HTERT RPE-1 (cell line): ENCODE data around the gene TOP3B.
"Not testable (repeated sequence)": the region's sequence is repeated elsewhere in the genome, so short reads cannot be mapped to it uniquely, and the experiment has no call there.

Experiments used
- in situ Hi-C: fragments of 300-500 bp; cut with MboI; formaldehyde crosslinking; loops from 4 replicates; pipeline ENCODE4 v1.14.3; 2020; ENCODE audit warnings: low sequenced_read_pairs

TOP3B gene

GRCh38 chr22:21927174-21927823, 55.3 kb downstream of the TOP3B start:
- in situ Hi-C loops = no loop called here

- in situ Hi-C loops = no loop called here
Observed at GRCh38 chr22:21926728-21927127, 55.9 kb downstream of the TOP3B start.

DNA sequence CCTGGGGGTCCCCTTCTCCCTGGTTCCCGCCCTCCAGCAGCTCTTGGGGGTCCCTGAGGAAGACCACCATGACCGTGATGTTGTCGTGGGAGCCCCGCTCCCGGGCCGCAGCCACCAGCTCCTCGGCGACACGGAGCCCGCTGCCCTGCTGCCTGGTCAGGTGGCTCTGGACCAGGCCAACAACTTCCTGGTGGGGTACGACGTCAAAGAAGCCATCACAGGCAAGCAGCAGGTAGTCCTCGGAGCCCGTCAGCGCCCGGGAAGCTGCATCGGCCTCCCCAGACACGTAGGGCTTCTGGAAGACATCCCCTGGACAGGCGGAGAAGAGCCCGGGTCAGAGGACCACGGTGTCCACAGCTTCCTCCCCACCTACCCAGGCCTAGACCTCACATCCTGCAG, 59.4 kb downstream of the TOP3B start:
- in situ Hi-C loops = no loop called here

DNA sequence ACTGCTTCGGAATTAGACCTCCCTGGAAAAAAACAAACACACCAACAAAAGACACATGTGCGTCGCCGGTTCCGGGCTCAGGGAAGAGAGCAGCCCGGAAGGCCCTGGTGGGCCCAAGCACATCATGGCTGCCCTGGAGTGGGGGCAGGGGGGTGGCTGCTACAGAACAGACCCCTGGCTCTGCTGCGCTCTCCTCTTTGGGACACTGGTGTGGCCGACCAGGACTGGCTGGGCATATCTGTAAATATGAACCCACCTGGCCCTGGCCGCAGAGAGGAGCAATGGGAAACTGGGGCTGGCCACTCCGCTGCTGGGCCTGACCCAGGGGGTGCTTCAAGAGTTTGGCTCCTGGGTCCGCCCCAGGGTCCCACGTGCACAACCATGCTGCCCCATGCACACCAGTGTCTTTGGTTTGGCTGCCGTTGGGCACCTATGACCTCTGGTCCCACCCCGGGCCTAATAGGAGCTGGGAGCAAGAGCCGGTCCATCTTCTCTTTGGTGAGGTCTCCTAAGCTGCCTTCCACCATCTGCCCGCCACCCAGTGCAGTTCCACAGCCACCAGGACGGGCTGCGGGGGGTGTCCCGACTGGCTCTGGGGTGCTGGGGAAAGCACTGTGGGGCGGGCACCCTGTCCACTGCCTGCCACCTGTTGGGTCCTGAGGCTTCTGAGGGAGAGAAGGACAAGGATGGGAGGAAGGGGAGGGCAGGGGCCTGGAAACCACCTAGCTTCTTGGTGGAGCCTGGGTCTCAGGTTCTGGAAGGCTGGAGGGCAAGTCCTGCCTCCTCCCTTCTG, 60.0 kb downstream of the TOP3B start:
- in situ Hi-C loops = no loop called here

DNA sequence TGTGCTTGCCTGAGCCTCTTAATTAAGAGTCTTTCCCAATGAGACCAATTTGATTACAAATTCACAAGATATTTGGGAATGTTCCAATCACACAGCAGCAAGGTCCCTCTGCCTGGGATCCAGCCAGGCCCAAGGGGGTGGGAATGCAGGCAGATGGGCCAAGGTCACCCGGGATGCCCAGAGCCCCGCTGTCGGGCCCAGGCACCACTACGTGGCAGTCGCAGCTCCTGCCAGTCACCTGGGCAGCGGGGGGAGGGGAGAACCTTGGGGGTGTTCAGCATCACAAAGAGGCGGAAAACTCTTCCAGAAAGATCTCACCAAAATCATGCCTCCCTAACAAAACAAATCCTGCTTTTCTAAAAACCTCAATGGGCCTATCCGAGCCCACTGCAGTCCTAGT, 60.9 kb downstream of the TOP3B start:
- in situ Hi-C loops = no loop called here

GRCh38 chr22:21921184-21921721, 61.3 kb downstream of the TOP3B start:
- in situ Hi-C loops = no loop called here

- in situ Hi-C loops = no loop called here
Observed at GRCh38 chr22:21920341-21921183, 62.0 kb downstream of the TOP3B start.

- in situ Hi-C loops = no loop called here
Observed at GRCh38 chr22:21919526-21920307, 62.9 kb downstream of the TOP3B start.

- in situ Hi-C loops = no loop called here
Observed at GRCh38 chr22:21918466-21919185, 64.0 kb downstream of the TOP3B start.

- in situ Hi-C loops = no loop called here
Observed at GRCh38 chr22:21917959-21918261, 64.7 kb downstream of the TOP3B start.

DNA sequence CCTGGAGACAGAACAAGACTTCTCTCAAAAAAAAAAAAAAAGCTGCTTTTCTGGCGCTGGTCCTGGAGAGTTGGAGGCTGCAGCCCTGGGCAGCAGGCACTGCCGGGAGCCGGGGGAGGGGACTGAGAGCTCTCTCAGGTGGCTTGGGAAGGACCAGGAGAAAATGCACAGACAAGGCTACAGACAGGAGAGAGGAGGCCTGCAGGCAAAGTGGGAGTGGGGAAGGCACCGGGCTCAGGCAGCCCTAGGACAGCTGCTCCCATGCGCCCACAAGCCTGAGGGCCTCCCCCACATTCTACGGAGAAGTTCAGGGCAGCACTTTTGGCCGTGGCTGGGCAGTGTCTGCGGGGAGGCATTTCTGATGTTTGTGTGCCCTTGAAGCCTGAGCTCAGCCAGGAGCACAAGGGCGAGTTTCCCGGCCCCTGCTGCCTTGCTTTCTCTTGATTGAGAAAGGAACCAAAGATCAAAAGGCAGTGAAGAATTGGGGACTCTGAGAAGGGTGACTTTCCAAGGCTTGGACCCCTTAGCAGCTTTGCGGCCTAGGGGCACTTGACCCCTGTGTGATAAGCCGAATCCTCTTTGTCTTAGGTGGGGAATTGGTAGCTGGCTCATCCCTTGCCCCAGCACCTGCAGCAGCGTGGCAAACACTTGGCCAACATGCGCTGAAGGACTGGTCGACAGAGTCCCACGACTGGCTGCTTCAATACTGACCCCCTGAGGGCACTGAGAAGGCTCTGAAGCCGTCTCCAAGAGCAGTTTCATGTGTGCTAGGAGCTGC, 65.2 kb downstream of the TOP3B start:
- in situ Hi-C loops = no loop called here

DNA sequence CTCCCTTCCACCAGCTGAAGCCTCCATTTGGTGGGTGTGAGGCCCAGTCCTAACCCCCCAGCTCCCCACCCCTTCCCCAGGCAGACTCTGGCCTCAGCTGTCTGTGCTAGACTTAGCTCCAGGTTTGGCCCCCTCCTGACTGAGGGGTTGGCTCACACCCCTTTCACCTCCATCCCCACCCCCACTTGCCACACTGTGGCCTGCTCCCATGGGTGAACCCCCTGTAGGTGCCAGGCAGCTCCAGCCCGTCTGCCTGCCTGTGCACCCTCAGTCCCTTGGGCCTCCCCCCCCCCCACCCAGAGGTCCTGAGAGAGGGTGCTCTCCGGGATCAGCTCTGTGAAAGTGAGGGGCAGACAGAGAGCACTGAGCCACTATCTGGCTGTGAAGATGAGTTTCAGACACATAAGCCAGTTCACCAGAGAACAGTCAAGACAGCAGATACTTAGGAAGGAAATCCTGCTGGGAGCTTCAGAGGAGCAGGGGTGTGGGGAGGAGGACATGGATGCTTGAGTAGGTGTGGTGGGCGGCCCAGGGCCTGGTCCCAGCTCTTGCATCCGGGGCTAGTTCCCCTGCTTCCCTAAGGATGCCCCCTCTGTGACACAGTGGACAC, 66.2 kb downstream of the TOP3B start:
- in situ Hi-C loops = no loop called here

DNA sequence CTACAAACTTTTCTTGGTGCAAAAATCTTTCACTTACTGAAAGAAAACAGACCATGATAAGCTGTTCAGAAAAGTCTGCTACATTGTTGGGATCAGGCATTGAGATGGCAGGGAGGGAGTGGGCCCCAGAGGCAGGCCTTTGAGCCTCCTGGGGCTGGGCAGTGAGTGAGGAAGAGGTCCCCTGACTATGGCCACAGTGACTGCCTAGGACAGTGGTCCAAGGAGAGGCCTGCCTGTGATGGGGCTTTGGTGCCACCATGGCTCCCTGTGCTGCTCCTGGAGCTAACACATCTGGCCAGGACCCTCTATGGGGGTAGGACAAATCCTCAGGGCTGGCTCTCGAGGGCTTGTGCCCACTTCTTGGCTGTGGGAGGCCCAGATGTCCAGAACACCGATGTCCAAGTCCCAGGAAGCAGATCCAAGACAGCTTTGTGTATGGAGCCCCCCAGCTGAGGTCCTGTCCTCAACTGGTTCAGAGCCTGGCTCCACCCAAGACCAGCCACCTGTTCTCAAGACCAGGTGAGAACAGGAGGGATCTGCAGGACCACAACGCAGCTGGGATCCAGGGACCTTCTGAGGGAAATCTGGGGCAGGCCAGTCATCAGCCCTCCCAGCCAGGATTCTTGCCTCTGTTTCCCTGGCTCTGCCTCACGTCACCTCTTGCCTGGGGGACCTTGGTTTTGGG, 66.8 kb downstream of the TOP3B start:
- in situ Hi-C loops = no loop called here

- in situ Hi-C loops = not testable (repeated sequence)
Observed at GRCh38 chr22:21914033-21914642, 68.4 kb downstream of the TOP3B start.

DNA sequence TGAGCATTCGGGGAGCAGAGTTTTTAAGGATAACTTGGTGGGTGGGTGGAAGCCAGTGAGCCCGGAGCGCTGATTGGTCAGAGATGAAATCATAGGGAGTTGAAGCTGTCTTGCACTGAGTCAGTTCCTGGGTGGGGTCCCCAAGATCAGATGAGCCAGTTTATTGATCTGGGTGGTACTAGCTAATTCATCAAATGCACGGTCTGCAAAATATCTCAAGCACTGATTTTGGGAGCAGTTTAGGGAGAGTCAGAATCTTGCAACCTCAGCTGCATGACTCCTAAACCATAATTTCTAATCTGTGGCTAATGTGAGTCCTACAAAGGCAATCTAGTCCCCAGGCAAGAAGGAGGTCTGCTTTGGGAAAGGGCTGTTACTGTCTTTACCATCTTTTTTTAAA, 72.2 kb downstream of the TOP3B start:
- in situ Hi-C loops = not testable (repeated sequence)

- in situ Hi-C loops = no loop called here
Observed at GRCh38 chr22:21909871-21910270, 72.7 kb downstream of the TOP3B start.

DNA sequence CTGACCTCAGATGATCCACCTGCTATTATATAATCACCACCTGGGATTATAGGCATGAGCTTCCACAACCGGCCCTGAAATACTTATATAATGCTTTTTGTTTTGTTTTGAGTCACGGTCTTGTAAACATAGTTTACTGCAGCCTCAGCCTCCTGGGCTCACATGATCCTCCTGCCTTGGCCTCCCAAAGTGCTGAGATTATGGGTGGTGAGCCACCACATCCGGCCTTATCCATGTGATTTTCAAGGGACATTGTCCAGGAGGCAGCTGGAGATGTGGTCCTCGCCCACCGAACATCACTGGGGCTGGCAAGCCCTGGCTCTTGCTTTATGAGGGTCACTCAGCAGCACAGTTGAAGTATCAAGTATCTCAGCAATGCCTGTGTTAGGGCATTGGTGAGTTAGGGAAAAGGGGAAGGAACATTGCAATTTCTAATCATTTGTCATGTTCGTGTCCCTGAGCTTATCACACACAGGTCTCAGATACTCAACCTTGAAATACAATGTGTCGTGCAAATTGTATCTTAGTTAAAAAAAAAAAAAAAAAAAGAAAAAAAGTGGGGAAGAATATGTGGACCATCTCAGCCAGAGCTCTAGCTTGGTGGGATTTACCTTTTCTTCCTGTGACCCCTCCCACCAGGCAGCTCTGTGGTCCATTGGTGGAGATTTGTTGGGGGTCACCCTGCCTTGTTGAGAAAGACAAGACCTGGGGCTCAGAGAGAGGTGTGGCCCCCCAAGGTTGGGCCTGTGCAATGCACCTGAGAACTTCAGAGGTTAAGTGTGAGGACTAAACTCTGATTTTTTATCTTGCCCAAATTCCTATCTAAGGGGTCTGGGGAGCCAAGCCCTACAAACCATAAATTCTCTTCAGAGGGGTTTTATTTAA, 74.7 kb downstream of the TOP3B start:
- in situ Hi-C loops = no loop called here
